HCT116 (cell line): ENCODE results near the gene SLC1A4. TPM values are rescaled to one million over a fixed set of nuclear protein-coding genes. Genes with fewer than 3 reads are reported as not detected.

ENCODE experiments used
- ATAC-seq: fragments of 200-7000 bp; cut with Tn5 transposase; 2 replicates; pipeline ENCODE4 v1.9.1; 2020; ENCODE audit warnings: mild to moderate bottlenecking, moderate library complexity
- BruUV-seq: library from RNA; stranded (reverse); fragments of 400-500 nt; replicated peaks from 2 replicates; lab custom pipeline; 2021; lab: Mats Ljungman, UMichigan
- CTCF ChIA-PET: fragments of 300-600 bp; sonication (Branson Sonifier 250); formaldehyde crosslinking; loops from one replicate; lab custom pipeline; 2021; ENCODE audit warnings: antibody characterized with exemption; lab: Charles Lee
- POLR2A ChIA-PET: fragments of 300-600, 350-600 bp; sonication (Branson Sonifier 250); formaldehyde crosslinking; loops from one replicate; lab custom pipeline; 2021; ENCODE audit warnings: antibody characterized with exemption; lab: Charles Lee
- RAD21 ChIA-PET, 2 experiments: fragments of 300-600 bp; sonication (Branson Sonifier 250); formaldehyde crosslinking; loops; one replicate each; lab custom pipeline; 2023; ENCODE audit warnings: low total read pairs in 2 of 2; ENCODE audit not compliant: uncharacterized antibody in 2 of 2, unreplicated experiment in 2 of 2, low non-redundant PET in 1 of 2; lab: Charles Lee
- DNase-seq: peaks from one replicate; pipeline ENCODE4 v3.0.0-alpha.2; 2010; ENCODE audit warnings: low read depth, low spot score
- H2AFZ ChIP-seq: fragments of 200-600 bp; shearing (Covaris generic), sonication (generic); 2 replicates; pipeline ENCODE4 v1.6.1; 2017; ENCODE audit warnings: low read depth, mixed run types, mixed read lengths, antibody characterized with exemption, low read length; ENCODE audit not compliant: poor library complexity, severe bottlenecking
- H3K27ac ChIP-seq: 2 replicates; pipeline ENCODE4 v1.5.1; 2012; ENCODE audit warnings: low read depth, low read length
- H3K27me3 ChIP-seq: fragments of 200-600 bp; sonication (generic); 2 replicates; pipeline ENCODE4 v1.6.1; 2016; ENCODE audit warnings: mixed run types, low read length, mixed read lengths; ENCODE audit not compliant: insufficient read depth
- H3K36me3 ChIP-seq, 2 experiments: fragments of 200-500 bp in 1 of 2; fragments of 200-600 bp in 1 of 2; sonication (Bioruptor generic) in 1 of 2; sonication (generic) in 1 of 2; 2 replicates each; pipeline versions ENCODE4 v1.5.1 to v1.6.1; 2014 to 2016; ENCODE audit warnings: low read length in 2 of 2, inconsistent platforms in 1 of 2, mixed read lengths in 1 of 2, mixed run types in 1 of 2; ENCODE audit not compliant: insufficient read depth in 2 of 2, control insufficient read depth in 1 of 2
- H3K4me1 ChIP-seq, 2 experiments: fragments of 200-600 bp in 1 of 2; sonication (generic) in 1 of 2; 2 replicates each; pipeline versions ENCODE4 v1.5.1 to v1.6.1; 2012 to 2017; ENCODE audit warnings: low read length in 2 of 2, inconsistent platforms in 1 of 2, mild to moderate bottlenecking in 1 of 2, mixed read lengths in 1 of 2, mixed run types in 1 of 2, moderate library complexity in 1 of 2; ENCODE audit not compliant: insufficient read depth in 2 of 2, control insufficient read depth in 1 of 2
- H3K4me2 ChIP-seq: fragments of 200-600 bp; sonication (generic); 2 replicates; pipeline ENCODE4 v1.6.1; 2017; ENCODE audit warnings: mixed run types, low read length, mixed read lengths
- H3K4me3 ChIP-seq, 2 experiments: fragments of 200-600 bp in 1 of 2; sonication (generic) in 1 of 2; replicated peaks in 1 of 2; 2 replicates each; pipeline ENCODE4 v1.5.1; 2011 to 2016; ENCODE audit warnings: low read length in 2 of 2, control low read depth in 1 of 2, low read depth in 1 of 2, mild to moderate bottlenecking in 1 of 2, mixed read lengths in 1 of 2, mixed run types in 1 of 2
- H3K79me2 ChIP-seq: fragments of 200-600 bp; sonication (generic); 2 replicates; pipeline ENCODE4 v1.6.1; 2017; ENCODE audit warnings: mild to moderate bottlenecking, mixed run types, low read length, moderate library complexity, mixed read lengths; ENCODE audit not compliant: insufficient read depth
- H3K9ac ChIP-seq: fragments of 200-600 bp; sonication (generic); 2 replicates; pipeline ENCODE4 v1.6.1; 2016; ENCODE audit warnings: low read length, mixed read lengths
- H3K9me2 ChIP-seq: fragments of 200-600 bp; sonication (generic), shearing (Covaris generic); 2 replicates; pipeline ENCODE4 v1.6.1; 2017; ENCODE audit warnings: mixed run types, mild to moderate bottlenecking, moderate library complexity; ENCODE audit not compliant: insufficient read depth
- H3K9me3 ChIP-seq, 2 experiments: fragments of 200-500 bp in 1 of 2; fragments of 200-600 bp in 1 of 2; sonication (Bioruptor generic) in 1 of 2; sonication (generic) in 1 of 2; 2 replicates each; pipeline ENCODE4 v1.6.1; 2014 to 2017; ENCODE audit warnings: low read length in 2 of 2, mixed read lengths in 2 of 2, inconsistent platforms in 1 of 2, low read depth in 1 of 2, mild to moderate bottlenecking in 1 of 2, mixed run types in 1 of 2, moderate library complexity in 1 of 2; ENCODE audit not compliant: control insufficient read depth in 1 of 2, insufficient read depth in 1 of 2
- H4K20me1 ChIP-seq: fragments of 200-600 bp; sonication (generic), shearing (Covaris generic); 2 replicates; pipeline ENCODE4 v1.6.1; 2017; ENCODE audit warnings: mixed run types, mild to moderate bottlenecking, moderate library complexity; ENCODE audit not compliant: insufficient read depth
- CBX3 ChIP-seq: IDR thresholded peaks from 2 replicates; pipeline ENCODE4 v1.6.1; 2012; ENCODE audit warnings: low read depth
- CEBPB ChIP-seq: IDR thresholded peaks from 2 replicates; pipeline ENCODE4 v1.6.1; 2012; ENCODE audit warnings: low read depth
- ELF1 ChIP-seq: IDR thresholded peaks from 2 replicates; pipeline ENCODE4 v1.6.1; 2012; ENCODE audit warnings: low read depth, borderline replicate concordance
- POLR2AphosphoS5 ChIP-seq: IDR thresholded peaks from 2 replicates; pipeline ENCODE4 v1.6.1; 2011; ENCODE audit warnings: mild to moderate bottlenecking, low read depth, low read length, moderate library complexity
- SIN3A ChIP-seq: IDR thresholded peaks from 2 replicates; pipeline ENCODE4 v1.6.1; 2012; ENCODE audit warnings: low read depth
- YY1 ChIP-seq: IDR thresholded peaks from 2 replicates; pipeline ENCODE4 v1.6.1; 2011; ENCODE audit warnings: low read length, low read depth, moderate library complexity, mild to moderate bottlenecking; ENCODE audit not compliant: insufficient replicate concordance; ENCODE audit errors: extremely low read depth
- intact Hi-C: fragments of 100-400 bp; cut with micrococcal nuclease; formaldehyde crosslinking; loops from 2 replicates; pipeline ENCODE4 v1.10.0; 2022
- total RNA-seq: library from RNA; stranded (reverse); gene quantifications from one replicate; pipeline ENCODE4 v1.2.1, GENCODE V29; 2021; ENCODE audit not compliant: unreplicated experiment
- TF ChIP-seq, protein P1 (sequence below): IDR thresholded peaks from 2 replicates; pipeline ENCODE4 v1.6.1; 2012

The SLC1A4 gene
- total RNA-seq, 1 experiment from 2014 or later = 9.2 TPM

DNA sequence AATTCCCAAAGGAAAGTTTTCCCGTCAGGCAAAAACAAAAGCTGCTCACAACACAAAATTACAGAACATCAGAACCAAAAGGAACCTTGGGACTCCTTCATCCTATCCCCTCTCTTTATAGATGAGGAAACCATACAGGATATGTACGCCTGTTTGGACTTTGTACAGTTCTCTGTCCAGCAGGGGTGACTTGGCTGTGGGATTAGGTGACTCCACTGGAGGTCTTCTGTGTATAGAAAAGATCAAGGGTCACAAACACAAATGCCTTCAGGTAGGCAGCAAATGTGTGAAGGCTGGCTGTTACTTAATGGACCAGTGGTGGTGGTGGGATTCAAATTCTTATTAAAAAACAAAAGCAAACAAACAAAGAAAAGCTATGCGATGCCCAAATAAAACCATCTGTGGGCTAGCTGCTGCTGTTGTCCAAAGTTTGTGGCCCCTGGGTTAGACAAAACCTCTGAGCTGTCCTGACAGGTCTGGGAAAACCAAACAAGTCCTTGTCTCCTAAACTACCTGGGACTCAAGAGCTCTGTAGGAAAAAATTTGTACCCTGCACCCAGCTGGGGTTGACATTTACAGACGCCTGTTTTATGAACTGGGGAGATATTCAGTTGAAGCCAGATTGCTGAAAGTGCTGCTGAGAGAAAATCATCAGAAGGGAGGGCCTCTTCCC, 65.7 kb downstream of the SLC1A4 start:
- intact Hi-C loops = loop anchor here (5.0 to 10.0 kb wide), 2 partner anchors 138 to 380 kb away; partner anchors contain the start of gene SPRED2
- BruUV-seq = TSS peak; percentile 59
- CTCF ChIA-PET = interaction anchor here (2.1 kb wide), 1 partner anchor 10 kb away, joined by 5 read pairs; no protein-coding TSS in a partner anchor

DNA sequence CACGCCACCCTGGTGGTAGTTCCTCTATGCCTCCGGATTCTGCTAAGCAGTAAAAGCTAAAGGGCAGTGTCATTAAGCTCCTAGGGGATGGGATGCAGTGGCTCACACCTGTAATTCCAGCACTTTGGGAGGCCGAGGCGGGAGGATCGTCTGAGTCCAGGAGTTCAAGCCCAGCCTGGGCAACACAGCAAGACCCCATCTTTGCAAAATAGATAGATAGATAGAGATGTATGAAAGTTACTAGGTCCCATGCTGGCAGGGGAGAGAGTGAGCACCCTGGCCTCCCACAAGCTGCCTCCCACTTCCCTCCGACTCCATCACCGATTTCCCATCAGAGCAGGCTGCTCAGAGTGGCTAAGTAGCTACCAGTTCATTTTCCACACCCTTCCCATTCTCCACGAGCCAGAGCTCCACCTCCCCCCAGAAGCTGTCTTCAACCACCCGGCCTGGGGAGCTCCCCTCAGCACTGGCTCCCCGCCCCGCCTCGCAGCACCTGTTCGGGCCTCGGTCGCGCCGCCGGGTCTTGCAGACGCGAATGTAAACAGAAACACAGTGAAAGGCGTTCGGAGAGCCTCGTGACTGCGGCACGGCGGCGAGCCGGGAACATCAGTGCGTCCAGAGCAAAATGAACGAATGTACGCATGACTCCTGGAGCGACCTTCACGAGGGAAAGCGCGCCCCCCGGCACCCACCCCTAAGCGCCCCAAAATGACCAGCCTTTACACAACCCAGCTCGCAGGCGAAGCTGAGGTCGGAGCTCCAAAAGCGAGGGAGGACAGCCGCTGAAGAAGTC, 66.4 kb downstream of the SLC1A4 start:
- intact Hi-C loops = loop anchor here (5.0 to 10.0 kb wide), 2 partner anchors 138 to 379 kb away; partner anchors contain the start of gene SPRED2
- no peak overlapping the region for H3K27ac ChIP-seq
- ChIA-PET CTCF (interaction anchor here (1.0 to 1.4 kb wide), 5 partner anchors 9 to 140 kb away, joined by 3 to 11 read pairs (median 4); no protein-coding TSS in a partner anchor), POLR2A (interaction anchor here (0.8 to 1.9 kb wide), 6 partner anchors 8 to 75 kb away, joined by 3 to 9 read pairs (median 4); partner anchors contain the start of gene RAB1A), RAD21 (interaction anchor here (0.6 to 1.4 kb wide), 3 partner anchors 107 to 138 kb away, joined by 3 to 8 read pairs (median 3); no protein-coding TSS in a partner anchor)
- peaks cover 31% of the 10 kb centered on the region for H3K79me2 ChIP-seq
- DNase-seq = no peak
- TF ChIP-seq, protein P1, sequence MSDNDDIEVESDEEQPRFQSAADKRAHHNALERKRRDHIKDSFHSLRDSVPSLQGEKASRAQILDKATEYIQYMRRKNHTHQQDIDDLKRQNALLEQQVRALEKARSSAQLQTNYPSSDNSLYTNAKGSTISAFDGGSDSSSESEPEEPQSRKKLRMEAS = peak; percentile 88
- TF ChIP-seq CBX3 = no peak
- peak overlapping the region; percentile 67 to 70 for H3K4me3 ChIP-seq
- ATAC-seq = peak; percentile 41
- peak overlapping the region; percentile 48 for H2AFZ ChIP-seq
- no peaks in the 10 kb centered on the region for H4K20me1 ChIP-seq
- peaks cover 6 to 21% of the 10 kb centered on the region in 2 experiments; a peak in 3 of 4 replicates for H3K4me1 ChIP-seq
- BruUV-seq = no TSS peak
- peak overlapping the region; percentile 74 for H3K9ac ChIP-seq
- peak overlapping the region; percentile 98 for H3K4me2 ChIP-seq
- no peaks in the 10 kb centered on the region for H3K36me3 ChIP-seq
- no peaks in the 10 kb centered on the region for H3K9me3 ChIP-seq
- no peaks in the 10 kb centered on the region for H3K27me3 ChIP-seq
- no peaks in the 10 kb centered on the region for H3K9me2 ChIP-seq

More for the DNA sequence above, 65.7 kb downstream of the SLC1A4 start:
- no peak for TF ChIP-seq POLR2AphosphoS5
- TF ChIP-seq YY1 = no peak
- no peak for TF ChIP-seq CEBPB
- no peak for TF ChIP-seq ELF1
- TF ChIP-seq SIN3A = no peak
- Histone ChIP-seq H3K27ac (no peak overlapping the region), H3K9me3 (no peaks in the 10 kb centered on the region), H3K79me2 (peaks cover 24% of the 10 kb centered on the region; the same call in 1 of the 2 replicates), H2AFZ (no peak overlapping the region), H3K36me3 (no peaks in the 10 kb centered on the region), H3K4me2 (peak overlapping the region; percentile 98), H3K9ac (no peak overlapping the region), H4K20me1 (no peaks in the 10 kb centered on the region), H3K27me3 (no peaks in the 10 kb centered on the region), H3K9me2 (no peaks in the 10 kb centered on the region), H3K4me1 (peaks cover 6 to 21% of the 10 kb centered on the region in 2 experiments; a peak in 3 of 4 replicates), H3K4me3 (peak overlapping the region in 1 of 2 experiments; percentile 67; a peak in 2 of 4 replicates)
- RAD21 ChIA-PET = interaction anchor here in 1 of 2 experiments (1.4 kb wide), 1 partner anchor 137 kb away, joined by 3 read pairs; no protein-coding TSS in a partner anchor
- DNase-seq (no peak), ATAC-seq (no peak)
- POLR2A ChIA-PET = interaction anchor here (1.4 to 1.9 kb wide), 2 partner anchors 8 to 76 kb away, joined by 5 to 9 read pairs; partner anchors contain the start of gene RAB1A
